ENCODE data around the gene DACH1.

Gene DACH1

GRCh38 chr13:71866335-71867130 lies 471 bp downstream of the DACH1 start:
- no peaks in the 10 kb centered on the region for H3K27me3 ChIP-seq (ENCODE audit: control insufficient read depth in 1 of 2, insufficient read depth in 2 of 2, low read length in 2 of 2)
- peak overlapping the region; percentile 78 to 87 for H3K9ac ChIP-seq (ENCODE audit: low read depth in 1 of 2, low read length in 2 of 2)
- no peaks in the 10 kb centered on the region for H3K9me3 ChIP-seq (ENCODE audit: control insufficient read depth in 1 of 2, low read length in 2 of 2)
- peak overlapping the region; percentile 90 to 99 for H3K4me3 ChIP-seq (ENCODE audit: low read depth in 1 of 2, low read length in 2 of 2)
- H3K27ac ChIP-seq (ENCODE audit: low read depth, low read length), result peak overlapping the region; percentile 84
- H3K36me3 ChIP-seq (ENCODE audit: control insufficient read depth in 1 of 2, insufficient read depth in 2 of 2, low read length in 2 of 2), result no peaks in the 10 kb centered on the region
- peaks cover 3 to 27% of the 10 kb centered on the region in 2 donors for H3K4me1 ChIP-seq (ENCODE audit: control insufficient read depth in 1 of 2, insufficient read depth in 2 of 2, low read length in 2 of 2)

GRCh38 chr13:71865874-71866334 lies 1.1 kb downstream of the DACH1 start:
- Histone ChIP-seq H3K4me1 (ENCODE audit: control insufficient read depth in 1 of 2, insufficient read depth in 2 of 2, low read length in 2 of 2) (peaks cover 0 to 24% of the 10 kb centered on the region in 2 donors), H3K9me3 (ENCODE audit: control insufficient read depth in 1 of 2, low read length in 2 of 2) (no peaks in the 10 kb centered on the region), H3K36me3 (ENCODE audit: control insufficient read depth in 1 of 2, insufficient read depth in 2 of 2, low read length in 2 of 2) (no peaks in the 10 kb centered on the region), H3K27ac (ENCODE audit: low read depth, low read length) (peak overlapping the region; percentile 84), H3K4me3 (ENCODE audit: low read depth in 1 of 2, low read length in 2 of 2) (peak overlapping the region; percentile 90 to 99), H3K9ac (ENCODE audit: low read depth in 1 of 2, low read length in 2 of 2) (peak overlapping the region; percentile 78 to 87), H3K27me3 (ENCODE audit: control insufficient read depth in 1 of 2, insufficient read depth in 2 of 2, low read length in 2 of 2) (no peaks in the 10 kb centered on the region)

- Histone ChIP-seq H3K27ac (ENCODE audit: low read depth, low read length) (peak overlapping the region; percentile 84), H3K9ac (ENCODE audit: low read depth in 1 of 2, low read length in 2 of 2) (peak overlapping the region; percentile 78 to 87), H3K27me3 (ENCODE audit: control insufficient read depth in 1 of 2, insufficient read depth in 2 of 2, low read length in 2 of 2) (no peaks in the 10 kb centered on the region), H3K36me3 (ENCODE audit: control insufficient read depth in 1 of 2, insufficient read depth in 2 of 2, low read length in 2 of 2) (no peaks in the 10 kb centered on the region), H3K9me3 (ENCODE audit: control insufficient read depth in 1 of 2, low read length in 2 of 2) (no peaks in the 10 kb centered on the region), H3K4me1 (ENCODE audit: control insufficient read depth in 1 of 2, insufficient read depth in 2 of 2, low read length in 2 of 2) (peaks cover 0 to 24% of the 10 kb centered on the region in 2 donors), H3K4me3 (ENCODE audit: low read depth in 1 of 2, low read length in 2 of 2) (peak overlapping the region; percentile 90 to 99)
These were observed 1.8 kb downstream of the DACH1 start for GRCh38 chr13:71864986-71865873.

- no peaks in the 10 kb centered on the region for H3K27me3 ChIP-seq (ENCODE audit: control insufficient read depth in 1 of 2, insufficient read depth in 2 of 2, low read length in 2 of 2)
- peak overlapping the region; percentile 84 for H3K27ac ChIP-seq (ENCODE audit: low read depth, low read length)
- peak overlapping the region; percentile 78 to 87 for H3K9ac ChIP-seq (ENCODE audit: low read depth in 1 of 2, low read length in 2 of 2)
- H3K36me3 ChIP-seq (ENCODE audit: control insufficient read depth in 1 of 2, insufficient read depth in 2 of 2, low read length in 2 of 2), result no peaks in the 10 kb centered on the region
- peak overlapping the region; percentile 90 to 99 for H3K4me3 ChIP-seq (ENCODE audit: low read depth in 1 of 2, low read length in 2 of 2)
- peaks cover 6 to 23% of the 10 kb centered on the region in 2 donors for H3K4me1 ChIP-seq (ENCODE audit: control insufficient read depth in 1 of 2, insufficient read depth in 2 of 2, low read length in 2 of 2)
- no peaks in the 10 kb centered on the region for H3K9me3 ChIP-seq (ENCODE audit: control insufficient read depth in 1 of 2, low read length in 2 of 2)
These were observed 2.7 kb downstream of the DACH1 start for GRCh38 chr13:71864094-71864985.

- H3K36me3 ChIP-seq (ENCODE audit: control insufficient read depth in 1 of 2, insufficient read depth in 2 of 2, low read length in 2 of 2), result no peaks in the 10 kb centered on the region
- peaks cover 9 to 28% of the 10 kb centered on the region in 2 donors for H3K4me1 ChIP-seq (ENCODE audit: control insufficient read depth in 1 of 2, insufficient read depth in 2 of 2, low read length in 2 of 2)
- H3K9me3 ChIP-seq (ENCODE audit: control insufficient read depth in 1 of 2, low read length in 2 of 2), result no peaks in the 10 kb centered on the region
- H3K27ac ChIP-seq (ENCODE audit: low read depth, low read length), result no peak overlapping the region
- no peaks in the 10 kb centered on the region for H3K27me3 ChIP-seq (ENCODE audit: control insufficient read depth in 1 of 2, insufficient read depth in 2 of 2, low read length in 2 of 2)
- peak overlapping the region in 1 of 2 donors; percentile 78 for H3K9ac ChIP-seq (ENCODE audit: low read depth in 1 of 2, low read length in 2 of 2)
- H3K4me3 ChIP-seq (ENCODE audit: low read depth in 1 of 2, low read length in 2 of 2), result peak overlapping the region; percentile 90 to 99
These were observed 3.6 kb downstream of the DACH1 start for GRCh38 chr13:71863254-71863865.

- Histone ChIP-seq H3K4me1 (ENCODE audit: control insufficient read depth in 1 of 2, insufficient read depth in 2 of 2, low read length in 2 of 2) (peaks cover 9 to 28% of the 10 kb centered on the region in 2 donors), H3K27ac (ENCODE audit: low read depth, low read length) (no peak overlapping the region), H3K9me3 (ENCODE audit: control insufficient read depth in 1 of 2, low read length in 2 of 2) (no peaks in the 10 kb centered on the region), H3K36me3 (ENCODE audit: control insufficient read depth in 1 of 2, insufficient read depth in 2 of 2, low read length in 2 of 2) (no peaks in the 10 kb centered on the region), H3K4me3 (ENCODE audit: low read depth in 1 of 2, low read length in 2 of 2) (peak overlapping the region; percentile 60 to 90), H3K9ac (ENCODE audit: low read depth in 1 of 2, low read length in 2 of 2) (peak overlapping the region in 1 of 2 donors; percentile 11), H3K27me3 (ENCODE audit: control insufficient read depth in 1 of 2, insufficient read depth in 2 of 2, low read length in 2 of 2) (no peaks in the 10 kb centered on the region)
These were observed 4.5 kb downstream of the DACH1 start for GRCh38 chr13:71862459-71862943.

GRCh38 chr13:71861769-71862458 lies 5.1 kb downstream of the DACH1 start:
- H3K27ac ChIP-seq (ENCODE audit: low read depth, low read length), result no peak overlapping the region

GRCh38 chr13:71860547-71861138 lies 6.4 kb downstream of the DACH1 start:
- no peaks in the 10 kb centered on the region for H3K27me3 ChIP-seq (ENCODE audit: control insufficient read depth in 1 of 2, insufficient read depth in 2 of 2, low read length in 2 of 2)
- H3K9me3 ChIP-seq (ENCODE audit: control insufficient read depth in 1 of 2, low read length in 2 of 2), result no peaks in the 10 kb centered on the region
- H3K4me1 ChIP-seq (ENCODE audit: control insufficient read depth in 1 of 2, insufficient read depth in 2 of 2, low read length in 2 of 2), result peaks cover 9 to 28% of the 10 kb centered on the region in 2 donors
- no peaks in the 10 kb centered on the region for H3K36me3 ChIP-seq (ENCODE audit: control insufficient read depth in 1 of 2, insufficient read depth in 2 of 2, low read length in 2 of 2)
- H3K27ac ChIP-seq (ENCODE audit: low read depth, low read length), result no peak overlapping the region
- no peak overlapping the region for H3K9ac ChIP-seq (ENCODE audit: low read depth in 1 of 2, low read length in 2 of 2)
- no peak overlapping the region for H3K4me3 ChIP-seq (ENCODE audit: low read depth in 1 of 2, low read length in 2 of 2)

More at GRCh38 chr13:71861769-71862458, 5.1 kb downstream of the DACH1 start:
- H3K36me3 ChIP-seq (ENCODE audit: control insufficient read depth in 1 of 2, insufficient read depth in 2 of 2, low read length in 2 of 2), result no peaks in the 10 kb centered on the region
- H3K4me3 ChIP-seq (ENCODE audit: low read depth in 1 of 2, low read length in 2 of 2), result peak overlapping the region; percentile 33 to 60
- no peaks in the 10 kb centered on the region for H3K9me3 ChIP-seq (ENCODE audit: control insufficient read depth in 1 of 2, low read length in 2 of 2)
- H3K9ac ChIP-seq (ENCODE audit: low read depth in 1 of 2, low read length in 2 of 2), result peak overlapping the region in 1 of 2 donors; percentile 11
- no peaks in the 10 kb centered on the region for H3K27me3 ChIP-seq (ENCODE audit: control insufficient read depth in 1 of 2, insufficient read depth in 2 of 2, low read length in 2 of 2)
- peaks cover 9 to 28% of the 10 kb centered on the region in 2 donors for H3K4me1 ChIP-seq (ENCODE audit: control insufficient read depth in 1 of 2, insufficient read depth in 2 of 2, low read length in 2 of 2)
